CD14-positive monocyte (primary cell): ENCODE data around the gene KHDRBS2. TPM values are rescaled to one million over a fixed set of nuclear protein-coding genes. Genes with fewer than 3 reads are reported as not detected.

ENCODE experiments used
- DNase-seq, 3 donors: peaks; one replicate each; pipeline ENCODE4 v3.0.0-alpha.2; 2011 to 2022
- H2AFZ ChIP-seq: 2 replicates; pipeline ENCODE4 v1.6.0; 2012; ENCODE audit warnings: mild to moderate bottlenecking, low read depth, low read length, inconsistent platforms; ENCODE audit not compliant: insufficient read depth, poor library complexity, severe bottlenecking
- H3K27ac ChIP-seq, 2 donors: 1 replicate in 1 of 2; 2 replicates in 1 of 2; pipeline ENCODE4 v1.5.1; 2012 to 2013; ENCODE audit warnings: low read length in 2 of 2, control low read depth in 1 of 2, inconsistent platforms in 1 of 2, low read depth in 1 of 2, mild to moderate bottlenecking in 1 of 2
- H3K27me3 ChIP-seq, 2 donors: one replicate each; pipeline versions ENCODE4 v1.6.0 to v1.6.1; 2011 to 2013; ENCODE audit warnings: low read length in 2 of 2; ENCODE audit not compliant: control insufficient read depth in 2 of 2, insufficient read depth in 2 of 2
- H3K36me3 ChIP-seq, 2 donors: replicated peaks in 1 of 2; 1 replicate in 1 of 2; 2 replicates in 1 of 2; pipeline versions ENCODE4 v1.5.1 to v1.6.1; 2012 to 2013; ENCODE audit warnings: low read length in 2 of 2, control low read depth in 1 of 2, inconsistent platforms in 1 of 2, mild to moderate bottlenecking in 1 of 2; ENCODE audit not compliant: insufficient read depth in 2 of 2, control insufficient read depth in 1 of 2
- H3K4me1 ChIP-seq, 2 donors: 1 replicate in 1 of 2; 2 replicates in 1 of 2; pipeline versions ENCODE4 v1.5.1 to v1.6.1; 2012 to 2013; ENCODE audit warnings: low read length in 2 of 2, control low read depth in 1 of 2, inconsistent platforms in 1 of 2, mild to moderate bottlenecking in 1 of 2, moderate library complexity in 1 of 2; ENCODE audit not compliant: insufficient read depth in 2 of 2, control insufficient read depth in 1 of 2
- H3K4me2 ChIP-seq: replicated peaks from 2 replicates; pipeline ENCODE3; 2012; ENCODE audit warnings: low read length, moderate library complexity, mild to moderate bottlenecking; ENCODE audit not compliant: poor library complexity, severe bottlenecking; ENCODE audit errors: extremely low read depth
- H3K4me3 ChIP-seq, 3 experiments: fragments of 200-600 bp in 1 of 3; sonication (generic) in 1 of 3; replicated peaks in 1 of 3; 1 replicate in 2 of 3; 2 replicates in 1 of 3; pipeline ENCODE4 v1.5.1; 2011 to 2013; ENCODE audit warnings: low read length in 3 of 3, mild to moderate bottlenecking in 3 of 3, control low read depth in 2 of 3, low read depth in 2 of 3, inconsistent platforms in 1 of 3, moderate library complexity in 1 of 3
- H3K79me2 ChIP-seq: 2 replicates; pipeline ENCODE4 v1.6.0; 2012; ENCODE audit warnings: mild to moderate bottlenecking, control low read depth, inconsistent platforms, low read length, moderate library complexity; ENCODE audit not compliant: insufficient read depth
- H3K9ac ChIP-seq: 2 replicates; pipeline ENCODE4 v1.6.0; 2017; ENCODE audit warnings: low read length, mild to moderate bottlenecking; ENCODE audit not compliant: insufficient read depth, poor library complexity, severe bottlenecking
- H3K9me3 ChIP-seq, 2 donors: replicated peaks in 1 of 2; 1 replicate in 1 of 2; 2 replicates in 1 of 2; pipeline versions ENCODE4 v1.5.1 to v1.6.1; 2012 to 2013; ENCODE audit warnings: low read length in 2 of 2, control low read depth in 1 of 2; ENCODE audit not compliant: control insufficient read depth in 1 of 2, insufficient read depth in 1 of 2
- H4K20me1 ChIP-seq: 2 replicates; pipeline ENCODE4 v1.6.0; 2012; ENCODE audit warnings: mild to moderate bottlenecking, low read length, control low read depth, moderate library complexity; ENCODE audit not compliant: insufficient read depth
- H3K27ac Mint-ChIP-seq, 7 donors: one replicate each; pipeline ENCODE4 v1.8.0; 2020; ENCODE audit warnings: mild to moderate bottlenecking in 7 of 7, mixed read lengths in 7 of 7, moderate library complexity in 6 of 7, inconsistent platforms in 2 of 7
- H3K27me3 Mint-ChIP-seq, 3 donors: one replicate each; pipeline ENCODE4 v1.8.0; 2021 to 2022; ENCODE audit warnings: low read depth in 3 of 3, mild to moderate bottlenecking in 3 of 3, mixed read lengths in 3 of 3, moderate library complexity in 3 of 3, inconsistent platforms in 1 of 3
- H3K36me3 Mint-ChIP-seq, 2 donors: one replicate each; pipeline ENCODE4 v1.8.0; 2020; ENCODE audit warnings: mixed read lengths in 2 of 2, inconsistent platforms in 1 of 2, mild to moderate bottlenecking in 1 of 2
- H3K4me1 Mint-ChIP-seq: one replicate; pipeline ENCODE4 v1.8.0; 2020; ENCODE audit warnings: mild to moderate bottlenecking, mixed read lengths
- H3K4me3 Mint-ChIP-seq, 2 donors: one replicate each; pipeline ENCODE4 v1.8.0; 2020; ENCODE audit warnings: mild to moderate bottlenecking in 2 of 2, mixed read lengths in 2 of 2, moderate library complexity in 1 of 2
- H3K9me3 Mint-ChIP-seq, 7 donors: one replicate each; pipeline ENCODE4 v1.8.0; 2020 to 2022; ENCODE audit warnings: mixed read lengths in 7 of 7, mild to moderate bottlenecking in 6 of 7, moderate library complexity in 6 of 7, inconsistent platforms in 2 of 7
- WGBS: methylation state at CpG from one replicate; pipeline ENCODE4 v1.1.5; 2013; ENCODE audit warnings: missing lambda C conversion rate; ENCODE audit not compliant: insufficient coverage; 5-methylcytosine and 5-hydroxymethylcytosine counted together
- intact Hi-C, 2 donors: fragments of 100-400 bp; cut with micrococcal nuclease; formaldehyde crosslinking; loops; one replicate each; pipeline versions ENCODE4 v1.15.0 to v1.15.1; 2023
- polyA plus RNA-seq, 3 donors: library from polyadenylated mRNA; depleted of rRNA in 1 of 3; unstranded in 2 of 3; stranded (reverse) in 1 of 3; fragments of 300-500 nt in 2 of 3; fragments of >200 nt in 1 of 3; fragmentation: Illumina TruSeq in 2 of 3; gene quantifications; 1 replicate in 2 of 3; 2 replicates in 1 of 3; pipeline ENCODE4 v1.2.3, GENCODE V29; 2012 to 2021
- TF ChIP-seq, protein P1 (sequence below): fragments of 200-600 bp; IDR thresholded peaks from one replicate; pipeline ENCODE4 v1.8.0; 2022; ENCODE audit warnings: antibody characterized with exemption, mild to moderate bottlenecking

The KHDRBS2 gene
- polyA plus RNA-seq, 3 donors = 0.09 to 0.57 (median 0.14) TPM

DNA sequence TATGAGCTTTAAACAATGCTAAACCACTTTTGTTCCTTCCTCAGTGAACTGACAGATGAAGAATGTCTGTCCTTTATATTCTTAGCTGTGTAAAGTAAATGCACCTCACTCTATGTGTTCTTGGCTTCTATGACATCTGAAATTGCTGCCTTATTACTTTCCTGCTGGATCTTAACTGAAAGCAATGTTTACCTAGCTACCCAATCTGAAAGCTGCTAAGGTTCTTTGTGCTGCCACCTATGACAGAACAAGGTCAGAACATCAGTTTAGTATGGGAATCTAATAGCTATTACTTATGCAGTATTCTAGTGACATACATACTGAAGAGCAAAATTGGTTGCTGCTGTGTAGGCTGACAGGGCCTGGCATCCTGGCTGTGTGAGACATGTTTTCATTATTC lies 444.1 kb downstream of the KHDRBS2 start:
- no peak overlapping the region for H3K4me3 Mint-ChIP-seq
- H3K36me3 ChIP-seq = no peaks in the 10 kb centered on the region
- no peak overlapping the region for H2AFZ ChIP-seq
- peaks cover 0 to 2% (median 0%) of the 10 kb centered on the region in 3 donors for H3K27me3 Mint-ChIP-seq
- H3K27me3 ChIP-seq = no peaks in the 10 kb centered on the region
- H3K36me3 Mint-ChIP-seq = no peaks in the 10 kb centered on the region
- TF ChIP-seq, protein P1, sequence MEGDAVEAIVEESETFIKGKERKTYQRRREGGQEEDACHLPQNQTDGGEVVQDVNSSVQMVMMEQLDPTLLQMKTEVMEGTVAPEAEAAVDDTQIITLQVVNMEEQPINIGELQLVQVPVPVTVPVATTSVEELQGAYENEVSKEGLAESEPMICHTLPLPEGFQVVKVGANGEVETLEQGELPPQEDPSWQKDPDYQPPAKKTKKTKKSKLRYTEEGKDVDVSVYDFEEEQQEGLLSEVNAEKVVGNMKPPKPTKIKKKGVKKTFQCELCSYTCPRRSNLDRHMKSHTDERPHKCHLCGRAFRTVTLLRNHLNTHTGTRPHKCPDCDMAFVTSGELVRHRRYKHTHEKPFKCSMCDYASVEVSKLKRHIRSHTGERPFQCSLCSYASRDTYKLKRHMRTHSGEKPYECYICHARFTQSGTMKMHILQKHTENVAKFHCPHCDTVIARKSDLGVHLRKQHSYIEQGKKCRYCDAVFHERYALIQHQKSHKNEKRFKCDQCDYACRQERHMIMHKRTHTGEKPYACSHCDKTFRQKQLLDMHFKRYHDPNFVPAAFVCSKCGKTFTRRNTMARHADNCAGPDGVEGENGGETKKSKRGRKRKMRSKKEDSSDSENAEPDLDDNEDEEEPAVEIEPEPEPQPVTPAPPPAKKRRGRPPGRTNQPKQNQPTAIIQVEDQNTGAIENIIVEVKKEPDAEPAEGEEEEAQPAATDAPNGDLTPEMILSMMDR = no peak
- no peak overlapping the region for H3K27ac Mint-ChIP-seq
- no peaks in the 10 kb centered on the region for H3K4me1 ChIP-seq
- H3K9ac ChIP-seq = no peak overlapping the region
- DNase-seq = no peak
- intact Hi-C loops = no loop called here
- H3K4me2 ChIP-seq = no peak overlapping the region
- H4K20me1 ChIP-seq = no peaks in the 10 kb centered on the region
- H3K9me3 ChIP-seq = no peaks in the 10 kb centered on the region
- no peaks in the 10 kb centered on the region for H3K79me2 ChIP-seq
- no peaks in the 10 kb centered on the region for H3K4me1 Mint-ChIP-seq
- no peak overlapping the region for H3K4me3 ChIP-seq
- H3K27ac ChIP-seq = no peak overlapping the region
- H3K9me3 Mint-ChIP-seq = peaks cover 0 to 6% (median 0%) of the 10 kb centered on the region in 7 donors

DNA sequence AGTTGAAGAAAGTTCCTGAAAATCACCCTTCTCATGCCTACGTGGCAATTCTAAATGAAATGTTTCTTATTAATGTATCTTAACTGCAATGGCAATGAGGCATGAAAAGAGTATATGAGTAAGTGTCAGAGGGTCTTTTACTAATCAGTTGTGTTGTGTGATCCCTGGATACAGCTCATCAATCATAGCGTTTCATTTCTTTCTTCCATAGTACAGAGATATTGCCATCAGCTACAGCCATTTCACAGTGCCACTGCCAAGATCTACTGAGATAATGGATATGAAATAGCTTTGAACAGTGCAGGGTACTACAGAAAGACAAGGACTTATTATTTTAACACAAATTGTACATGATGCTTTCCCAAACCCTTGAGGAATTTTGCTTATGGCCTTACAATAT lies 450.8 kb downstream of the KHDRBS2 start:
- H4K20me1 ChIP-seq = no peaks in the 10 kb centered on the region
- H3K4me1 Mint-ChIP-seq = no peaks in the 10 kb centered on the region
- no peak overlapping the region for H3K4me2 ChIP-seq
- intact Hi-C loops = no loop called here
- no peak overlapping the region for H3K27ac ChIP-seq
- peaks cover 0 to 2% (median 0%) of the 10 kb centered on the region in 7 donors for H3K9me3 Mint-ChIP-seq
- no peaks in the 10 kb centered on the region for H3K27me3 Mint-ChIP-seq
- H3K4me1 ChIP-seq = no peaks in the 10 kb centered on the region
- no peak overlapping the region for H2AFZ ChIP-seq
- no peak overlapping the region for H3K4me3 Mint-ChIP-seq
- H3K9ac ChIP-seq = no peak overlapping the region
- H3K27ac Mint-ChIP-seq = no peak overlapping the region
- no peaks in the 10 kb centered on the region for H3K36me3 ChIP-seq
- H3K4me3 ChIP-seq = no peak overlapping the region
- DNase-seq = no peak
- no CpG with 5 or more reads among the region's 2 CpGs for WGBS
- no peaks in the 10 kb centered on the region for H3K9me3 ChIP-seq
- H3K36me3 Mint-ChIP-seq = no peaks in the 10 kb centered on the region
- no peaks in the 10 kb centered on the region for H3K27me3 ChIP-seq
- H3K79me2 ChIP-seq = no peaks in the 10 kb centered on the region
- TF ChIP-seq, protein P1 = no peak
